Neural progenitor cell (in vitro differentiated cells): ENCODE results near the gene TEAD1. TPM values are rescaled to one million over a fixed set of nuclear protein-coding genes. Genes with fewer than 3 reads are reported as not detected.
A peak's percentile ranks its signal among the peaks of the same experiment; 100 is the strongest.

Source experiments
- DNase-seq: peaks from one replicate; pipeline ENCODE4 v3.0.0-alpha.2; 2016; ENCODE audit warnings: low spot score
- H2AFZ ChIP-seq: fragments of 200-600 bp; sonication (generic); replicated peaks from 2 replicates; pipeline ENCODE4 v1.6.1; 2016; ENCODE audit warnings: antibody characterized with exemption
- H3F3A ChIP-seq: fragments of 200-600 bp; sonication (generic); 2 replicates; pipeline ENCODE4 v1.6.1; 2016; ENCODE audit warnings: antibody characterized with exemption, low read depth
- H3K27ac ChIP-seq: fragments of 200-600 bp; sonication (generic); 2 replicates; pipeline ENCODE4 v1.5.1; 2016; ENCODE audit warnings: mild to moderate bottlenecking
- H3K27me3 ChIP-seq: fragments of 200-600 bp; sonication (generic); 2 replicates; pipeline ENCODE4 v1.6.1; 2016; ENCODE audit warnings: mild to moderate bottlenecking, moderate library complexity
- H3K36me3 ChIP-seq: fragments of 200-600 bp; sonication (generic); 2 replicates; pipeline ENCODE4 v1.5.1; 2016
- H3K4me1 ChIP-seq: fragments of 200-600 bp; sonication (generic); 2 replicates; pipeline ENCODE4 v1.6.1; 2016; ENCODE audit warnings: mixed run types
- H3K4me2 ChIP-seq: fragments of 200-600 bp; sonication (generic); 2 replicates; pipeline ENCODE4 v1.6.1; 2016
- H3K4me3 ChIP-seq: fragments of 200-600 bp; sonication (generic); 2 replicates; pipeline ENCODE4 v1.5.1; 2016
- H3K79me2 ChIP-seq: fragments of 200-600 bp; sonication (generic); 2 replicates; pipeline ENCODE4 v1.6.1; 2016; ENCODE audit warnings: low read depth
- H3K9ac ChIP-seq: fragments of 200-600 bp; sonication (generic); 2 replicates; pipeline ENCODE4 v1.6.1; 2016
- H3K9me3 ChIP-seq: fragments of 200-600 bp; sonication (generic); 2 replicates; pipeline ENCODE4 v1.5.1; 2016; ENCODE audit warnings: low read depth
- H4K20me1 ChIP-seq: fragments of 200-600 bp; sonication (generic); 2 replicates; pipeline ENCODE4 v1.6.1; 2016; ENCODE audit warnings: low read depth
- H3K27ac Mint-ChIP-seq: 3 replicates; pipeline ENCODE4 v1.8.0; 2021; ENCODE audit warnings: mixed read lengths
- H3K27me3 Mint-ChIP-seq: 2 replicates; pipeline ENCODE4 v1.8.0; 2022; ENCODE audit warnings: low read depth, mild to moderate bottlenecking, inconsistent platforms, moderate library complexity, mixed read lengths; ENCODE audit not compliant: insufficient read depth
- H3K36me3 Mint-ChIP-seq: 3 replicates; pipeline ENCODE4 v1.8.0; 2021; ENCODE audit warnings: mixed read lengths
- H3K4me1 Mint-ChIP-seq: 3 replicates; pipeline ENCODE4 v1.8.0; 2021; ENCODE audit warnings: mixed read lengths
- H3K4me3 Mint-ChIP-seq: 3 replicates; pipeline ENCODE4 v1.8.0; 2021; ENCODE audit warnings: mild to moderate bottlenecking, moderate library complexity, mixed read lengths
- H3K9me3 Mint-ChIP-seq: 3 replicates; pipeline ENCODE4 v1.8.0; 2020; ENCODE audit warnings: mixed read lengths
- EZH2 ChIP-seq: fragments of 200-600 bp; sonication (generic); IDR thresholded peaks from 2 replicates; pipeline ENCODE4 v1.6.1; 2017; ENCODE audit warnings: antibody characterized with exemption, mild to moderate bottlenecking, moderate library complexity
- EZH2phosphoT487 ChIP-seq: fragments of 200-600 bp; sonication (generic); IDR thresholded peaks from 2 replicates; pipeline ENCODE4 v1.6.1; 2017; ENCODE audit warnings: antibody characterized with exemption
- total RNA-seq: library from RNA; depleted of rRNA; stranded (reverse); fragments of >200 nt; gene quantifications from 2 replicates; pipeline ENCODE4 v1.2.3, GENCODE V29; 2015; ENCODE audit warnings: low replicate concordance
- TF ChIP-seq, protein P1 (sequence below): fragments of 200-600 bp; sonication (generic); IDR thresholded peaks from 2 replicates; pipeline ENCODE4 v1.5.1; 2017; ENCODE audit warnings: antibody characterized with exemption, mild to moderate bottlenecking

The TEAD1 gene
- total RNA-seq, 1 donor from 2014 or later, result 98.3 TPM

DNA sequence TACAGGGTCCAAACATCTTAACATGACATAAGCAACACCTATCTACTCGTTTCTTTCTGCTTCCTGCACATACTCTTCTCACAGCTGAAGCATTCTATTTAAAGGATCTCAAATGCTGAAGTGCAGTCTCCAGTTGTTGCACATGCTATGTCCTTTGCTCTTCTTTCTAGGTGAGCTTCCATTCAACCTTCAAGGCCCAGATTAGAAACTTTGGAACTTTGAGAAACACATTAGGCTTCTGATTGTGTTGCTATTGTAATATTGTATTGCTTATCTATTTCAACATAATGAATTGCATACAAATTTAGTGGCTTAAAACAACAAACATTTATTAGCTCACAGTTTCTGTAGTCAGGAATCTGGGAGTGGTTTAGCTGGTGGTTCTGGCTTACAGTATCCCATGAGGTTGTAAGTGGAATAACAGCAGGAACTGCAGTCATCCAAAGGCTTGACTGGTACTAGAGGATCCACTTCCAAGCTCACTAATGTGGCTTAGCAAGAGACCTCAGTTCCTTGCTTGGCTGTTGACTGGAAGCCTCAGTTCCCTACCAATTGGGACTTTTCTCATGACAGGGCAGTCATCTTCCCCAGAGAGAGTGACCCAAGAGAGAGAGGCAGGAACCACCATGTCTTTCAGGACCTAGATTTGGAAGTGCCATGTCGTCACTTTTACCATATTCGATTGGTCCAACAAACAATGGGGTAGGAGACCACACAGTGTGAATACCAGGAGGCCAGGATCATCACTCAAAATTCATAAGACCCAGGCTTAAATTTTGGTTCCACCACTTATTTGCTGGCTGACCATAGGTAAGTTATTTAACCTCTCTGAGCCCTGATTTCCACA lies 307.7 kb downstream of the TEAD1 start:
- Histone ChIP-seq H3K79me2 (no peaks in the 10 kb centered on the region), H3K27ac (no peak overlapping the region), H3K4me1 (peaks cover 18% of the 10 kb centered on the region), H2AFZ (no peak overlapping the region), H3K9me3 (no peaks in the 10 kb centered on the region), H3F3A (peaks cover 6% of the 10 kb centered on the region), H3K9ac (no peak overlapping the region), H3K4me3 (no peak overlapping the region), H3K27me3 (no peaks in the 10 kb centered on the region), H3K4me2 (no peak overlapping the region), H4K20me1 (no peaks in the 10 kb centered on the region), H3K36me3 (no peaks in the 10 kb centered on the region)
- Mint-ChIP-seq H3K27ac (peak overlapping the region; percentile 11), H3K9me3 (no peaks in the 10 kb centered on the region), H3K36me3 (peaks cover 3% of the 10 kb centered on the region), H3K27me3 (no peaks in the 10 kb centered on the region), H3K4me3 (no peak overlapping the region), H3K4me1 (peaks cover 46% of the 10 kb centered on the region)
- TF ChIP-seq EZH2phosphoT487 (no peak), EZH2 (no peak)
- TF ChIP-seq, protein P1, sequence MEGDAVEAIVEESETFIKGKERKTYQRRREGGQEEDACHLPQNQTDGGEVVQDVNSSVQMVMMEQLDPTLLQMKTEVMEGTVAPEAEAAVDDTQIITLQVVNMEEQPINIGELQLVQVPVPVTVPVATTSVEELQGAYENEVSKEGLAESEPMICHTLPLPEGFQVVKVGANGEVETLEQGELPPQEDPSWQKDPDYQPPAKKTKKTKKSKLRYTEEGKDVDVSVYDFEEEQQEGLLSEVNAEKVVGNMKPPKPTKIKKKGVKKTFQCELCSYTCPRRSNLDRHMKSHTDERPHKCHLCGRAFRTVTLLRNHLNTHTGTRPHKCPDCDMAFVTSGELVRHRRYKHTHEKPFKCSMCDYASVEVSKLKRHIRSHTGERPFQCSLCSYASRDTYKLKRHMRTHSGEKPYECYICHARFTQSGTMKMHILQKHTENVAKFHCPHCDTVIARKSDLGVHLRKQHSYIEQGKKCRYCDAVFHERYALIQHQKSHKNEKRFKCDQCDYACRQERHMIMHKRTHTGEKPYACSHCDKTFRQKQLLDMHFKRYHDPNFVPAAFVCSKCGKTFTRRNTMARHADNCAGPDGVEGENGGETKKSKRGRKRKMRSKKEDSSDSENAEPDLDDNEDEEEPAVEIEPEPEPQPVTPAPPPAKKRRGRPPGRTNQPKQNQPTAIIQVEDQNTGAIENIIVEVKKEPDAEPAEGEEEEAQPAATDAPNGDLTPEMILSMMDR, result no peak
- DNase-seq, result no peak

DNA sequence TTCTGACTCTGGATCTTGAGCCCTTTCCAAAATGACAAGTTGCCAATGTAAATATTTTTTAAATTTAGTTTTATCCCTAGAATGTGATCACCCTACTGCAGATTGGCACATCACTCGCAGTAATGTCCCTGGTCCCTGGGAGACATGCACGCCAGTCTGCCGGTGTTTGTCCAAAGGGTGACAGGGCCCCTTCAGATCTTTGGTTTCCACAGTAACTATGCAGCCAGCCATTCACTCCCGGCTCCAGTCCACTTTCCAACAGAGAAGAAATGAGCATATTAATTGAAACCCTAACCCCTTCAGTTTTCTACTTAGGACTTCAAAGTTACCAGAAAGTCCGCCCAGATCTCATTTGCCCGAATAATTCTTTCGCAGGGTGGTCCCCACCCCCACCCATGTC lies 309.1 kb downstream of the TEAD1 start:
- H3K27ac Mint-ChIP-seq, result peak overlapping the region; percentile 99
- H3K4me3 Mint-ChIP-seq, result peak overlapping the region; percentile 57
- H3K4me1 Mint-ChIP-seq, result peaks cover 46% of the 10 kb centered on the region
- no peak for TF ChIP-seq EZH2
- TF ChIP-seq EZH2phosphoT487, result no peak
- TF ChIP-seq, protein P1, result no peak
- Histone ChIP-seq H3K36me3 (no peaks in the 10 kb centered on the region), H3K4me2 (peak overlapping the region; percentile 24), H3K9me3 (no peaks in the 10 kb centered on the region), H3F3A (peaks cover 6% of the 10 kb centered on the region), H3K79me2 (no peaks in the 10 kb centered on the region), H3K4me3 (no peak overlapping the region), H4K20me1 (no peaks in the 10 kb centered on the region), H3K27me3 (no peaks in the 10 kb centered on the region), H3K4me1 (peaks cover 18% of the 10 kb centered on the region), H3K9ac (no peak overlapping the region), H2AFZ (no peak overlapping the region), H3K27ac (no peak overlapping the region)
- H3K27me3 Mint-ChIP-seq, result no peaks in the 10 kb centered on the region
- H3K9me3 Mint-ChIP-seq, result no peaks in the 10 kb centered on the region
- no peak for DNase-seq
- peaks cover 3% of the 10 kb centered on the region for H3K36me3 Mint-ChIP-seq

DNA sequence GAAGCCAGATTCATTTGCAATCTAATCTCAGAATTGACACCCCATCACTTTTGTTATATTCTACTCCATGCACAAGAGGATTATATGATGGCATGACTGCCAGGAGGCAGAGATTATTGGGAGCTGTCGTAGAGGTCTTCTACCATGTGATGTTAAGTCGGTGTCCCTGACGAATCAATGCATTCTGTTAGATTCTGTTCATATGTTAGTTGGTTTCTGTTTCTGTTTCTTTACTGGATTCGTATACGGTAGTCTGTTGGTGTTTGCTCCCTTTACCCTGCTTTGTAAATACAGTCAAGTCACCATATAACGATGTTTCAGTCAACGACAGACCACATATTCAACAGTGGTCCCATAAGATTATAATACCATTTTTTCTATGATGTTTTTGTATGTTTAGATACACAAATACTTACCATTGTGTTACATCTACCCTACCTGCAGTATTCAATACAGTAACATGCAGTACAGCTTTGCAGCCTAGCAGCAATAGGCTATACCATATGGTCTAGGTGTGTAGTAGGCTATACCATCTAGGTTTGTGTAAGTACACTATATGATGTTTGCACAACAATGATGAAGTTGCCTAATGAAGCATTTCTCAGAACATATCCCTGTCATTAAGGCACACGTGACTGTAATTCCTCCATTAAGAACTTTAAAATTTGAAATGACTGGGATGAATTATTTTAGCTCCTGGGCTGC lies 312.1 kb downstream of the TEAD1 start:
- Mint-ChIP-seq H3K9me3 (peaks cover 4% of the 10 kb centered on the region), H3K4me3 (no peak overlapping the region), H3K27me3 (no peaks in the 10 kb centered on the region), H3K36me3 (peaks cover 3% of the 10 kb centered on the region), H3K27ac (no peak overlapping the region), H3K4me1 (peaks cover 49% of the 10 kb centered on the region)
- no peak overlapping the region for H3K4me3 ChIP-seq
- H2AFZ ChIP-seq, result no peak overlapping the region
- no peaks in the 10 kb centered on the region for H3K9me3 ChIP-seq
- DNase-seq, result no peak
- no peaks in the 10 kb centered on the region for H3F3A ChIP-seq
- no peak for TF ChIP-seq EZH2
- TF ChIP-seq EZH2phosphoT487, result no peak
- TF ChIP-seq, protein P1, result no peak
- no peaks in the 10 kb centered on the region for H3K79me2 ChIP-seq
- no peaks in the 10 kb centered on the region for H3K27me3 ChIP-seq
- no peak overlapping the region for H3K4me2 ChIP-seq
- H3K4me1 ChIP-seq, result peaks cover 17% of the 10 kb centered on the region
- no peaks in the 10 kb centered on the region for H4K20me1 ChIP-seq
- H3K9ac ChIP-seq, result no peak overlapping the region
- H3K27ac ChIP-seq, result no peak overlapping the region
- no peaks in the 10 kb centered on the region for H3K36me3 ChIP-seq
